Measurements from ENCODE around the gene ZNF274. TPM values are rescaled to one million over a fixed set of nuclear protein-coding genes. Genes with fewer than 3 reads are reported as not detected.

Gene ZNF274
- total RNA-seq, 2 experiments from 2014 or later, result 36.2 to 36.4 TPM

Other genes with a start within 250 kb of the ZNF274 start
- 0.57 and 2.1 TPM in 2 replicates for gene ZNF418, start 247.7 kb upstream of the ZNF274 start, total RNA-seq (2014; rRNA removed; shearing (Covaris generic))
- 1.5 and 1.7 TPM in 2 replicates for gene ZNF418, start 247.7 kb upstream of the ZNF274 start, total RNA-seq (2022)
- 4.6 and 5.7 TPM in 2 replicates for gene ZNF256, start 235.4 kb upstream of the ZNF274 start, total RNA-seq (2014; rRNA removed; shearing (Covaris generic))
- gene ZNF256, start 235.4 kb upstream of the ZNF274 start, total RNA-seq (2022), result 9.0 and 13.6 TPM in 2 replicates
- not detected in 2 replicates for gene C19orf18, start 208.5 kb upstream of the ZNF274 start, total RNA-seq (2014; rRNA removed; shearing (Covaris generic))
- gene C19orf18, start 208.5 kb upstream of the ZNF274 start, total RNA-seq (2022), result not detected in 2 replicates
- 1.3 and 2.1 TPM in 2 replicates for gene ZNF606, start 180.2 kb upstream of the ZNF274 start, total RNA-seq (2014; rRNA removed; shearing (Covaris generic))
- gene ZNF606, start 180.2 kb upstream of the ZNF274 start, total RNA-seq (2022), result 3.2 and 4.3 TPM in 2 replicates
- gene ZSCAN1, start 149.0 kb upstream of the ZNF274 start, total RNA-seq (2014; rRNA removed; shearing (Covaris generic)), result not detected in 2 replicates
- gene ZSCAN1, start 149.0 kb upstream of the ZNF274 start, total RNA-seq (2022), result not detected in 2 replicates
- gene ZNF135, start 123.8 kb upstream of the ZNF274 start, total RNA-seq (2014; rRNA removed; shearing (Covaris generic)), result not detected in 2 replicates
- not detected in 2 replicates for gene ZNF135, start 123.8 kb upstream of the ZNF274 start, total RNA-seq (2022)
- gene ZSCAN18, start 84.8 kb upstream of the ZNF274 start, total RNA-seq (2014; rRNA removed; shearing (Covaris generic)), result not detected in 2 replicates
- gene ZSCAN18, start 84.8 kb upstream of the ZNF274 start, total RNA-seq (2022), result not detected in 2 replicates
- gene ZNF329, start 32.3 kb upstream of the ZNF274 start, total RNA-seq (2014; rRNA removed; shearing (Covaris generic)), result 3.1 and 3.2 TPM in 2 replicates
- 3.1 and 3.4 TPM in 2 replicates for gene ZNF329, start 32.3 kb upstream of the ZNF274 start, total RNA-seq (2022)
- gene ZNF544, start 45.9 kb downstream of the ZNF274 start, total RNA-seq (2014; rRNA removed; shearing (Covaris generic)), result 34.1 and 38.6 TPM in 2 replicates
- gene ZNF544, start 45.9 kb downstream of the ZNF274 start, total RNA-seq (2022), result 31.0 and 37.3 TPM in 2 replicates
- gene ZNF8, start 95.9 kb downstream of the ZNF274 start, total RNA-seq (2014; rRNA removed; shearing (Covaris generic)), result 7.3 and 7.8 TPM in 2 replicates
- gene ZNF8, start 95.9 kb downstream of the ZNF274 start, total RNA-seq (2022), result 7.1 and 7.7 TPM in 2 replicates
- 61.7 and 79.6 TPM in 2 replicates for gene ERVK3-1, start 122.3 kb downstream of the ZNF274 start, total RNA-seq (2014; rRNA removed; shearing (Covaris generic))
- gene ERVK3-1, start 122.3 kb downstream of the ZNF274 start, total RNA-seq (2022), result 46.4 and 48.1 TPM in 2 replicates
- 2.6 and 3.3 TPM in 2 replicates for gene ZSCAN22, start 143.9 kb downstream of the ZNF274 start, total RNA-seq (2014; rRNA removed; shearing (Covaris generic))
- gene ZSCAN22, start 143.9 kb downstream of the ZNF274 start, total RNA-seq (2022), result 3.7 and 5.1 TPM in 2 replicates
- 21.3 and 47.2 TPM in 2 replicates for gene A1BG, start 170.4 kb downstream of the ZNF274 start, total RNA-seq (2014; rRNA removed; shearing (Covaris generic))
- 24.5 and 26.9 TPM in 2 replicates for gene A1BG, start 170.4 kb downstream of the ZNF274 start, total RNA-seq (2022)
- gene ZNF497, start 179.7 kb downstream of the ZNF274 start, total RNA-seq (2014; rRNA removed; shearing (Covaris generic)), result 2.8 and 3.6 TPM in 2 replicates
- 4.5 and 6.1 TPM in 2 replicates for gene ZNF497, start 179.7 kb downstream of the ZNF274 start, total RNA-seq (2022)
- 1.8 and 3.0 TPM in 2 replicates for gene ZNF837, start 198.0 kb downstream of the ZNF274 start, total RNA-seq (2014; rRNA removed; shearing (Covaris generic))
- gene ZNF837, start 198.0 kb downstream of the ZNF274 start, total RNA-seq (2022), result 5.3 and 5.8 TPM in 2 replicates
- gene RPS5, start 204.2 kb downstream of the ZNF274 start, total RNA-seq (2014; rRNA removed; shearing (Covaris generic)), result 3,315 and 3,333 TPM in 2 replicates
- 1,573 and 1,607 TPM in 2 replicates for gene RPS5, start 204.2 kb downstream of the ZNF274 start, total RNA-seq (2022)
- 0.75 and 2.1 TPM in 2 replicates for gene RNF225, start 212.6 kb downstream of the ZNF274 start, total RNA-seq (2014; rRNA removed; shearing (Covaris generic))
- gene RNF225, start 212.6 kb downstream of the ZNF274 start, total RNA-seq (2022), result 0.77 and 1.7 TPM in 2 replicates
- 9.8 and 12.4 TPM in 2 replicates for gene ZNF584, start 225.6 kb downstream of the ZNF274 start, total RNA-seq (2014; rRNA removed; shearing (Covaris generic))
- gene ZNF584, start 225.6 kb downstream of the ZNF274 start, total RNA-seq (2022), result 7.6 and 10.4 TPM in 2 replicates

Data from OCI-LY7 (cell line).